Fibroblast of villous mesenchyme (primary cell): ENCODE results near the gene ASB2. TPM values are rescaled to one million over a fixed set of nuclear protein-coding genes. Genes with fewer than 3 reads are reported as not detected.
A peak's percentile ranks its signal among the peaks of the same experiment; 100 is the strongest.

Experiments used
- DNase-seq: peaks from one replicate; pipeline ENCODE4 v3.0.0-alpha.2; 2010; ENCODE audit warnings: low read depth
- H3K4me3 ChIP-seq: 2 replicates; pipeline ENCODE4 v1.5.1; 2011; ENCODE audit warnings: low read depth, mild to moderate bottlenecking, low read length
- CTCF ChIP-seq: IDR thresholded peaks from 2 replicates; pipeline ENCODE4 v1.5.1; 2012; ENCODE audit warnings: low read depth, mild to moderate bottlenecking, low read length; ENCODE audit not compliant: insufficient read depth
- total RNA-seq: library from RNA; depleted of rRNA; stranded (reverse); fragments of >200 nt; gene quantifications from 2 replicates; pipeline ENCODE4 v1.2.3, GENCODE V29; 2012

ASB2 gene
- total RNA-seq, 1 donor: 0.86 TPM

- DNase-seq: no peak
- TF ChIP-seq CTCF: no peak
Measured at GRCh38 chr14:93951635-93952540, 24.5 kb downstream of the ASB2 start.

GRCh38 chr14:93950948-93951634 lies 25.3 kb downstream of the ASB2 start:
- H3K4me3 ChIP-seq: no peak overlapping the region
- no peak for DNase-seq
- no peak for TF ChIP-seq CTCF

More at GRCh38 chr14:93951635-93952540, 24.5 kb downstream of the ASB2 start:
- no peak overlapping the region for H3K4me3 ChIP-seq

GRCh38 chr14:93949511-93950075 lies 26.8 kb downstream of the ASB2 start:
- no peak for TF ChIP-seq CTCF
- H3K4me3 ChIP-seq: no peak overlapping the region
- no peak for DNase-seq

GRCh38 chr14:93947282-93947681 lies 29.1 kb downstream of the ASB2 start:
- no peak overlapping the region for H3K4me3 ChIP-seq
- no peak for DNase-seq
- no peak for TF ChIP-seq CTCF

- no peak for TF ChIP-seq CTCF
- DNase-seq: peak; percentile 22
- no peak overlapping the region for H3K4me3 ChIP-seq
Measured at GRCh38 chr14:93946541-93947090, 29.8 kb downstream of the ASB2 start.

GRCh38 chr14:93946104-93946503 lies 30.3 kb downstream of the ASB2 start:
- peak; percentile 41 for DNase-seq
- H3K4me3 ChIP-seq: no peak overlapping the region
- no peak for TF ChIP-seq CTCF
